GM19023 (cell line): ENCODE measurements around the gene CEP43.

Experiments
- ATAC-seq: cut with Tn5 transposase; IDR thresholded peaks from one replicate; pipeline ENCODE4 v1.9.1; 2021; ENCODE audit warnings: mild to moderate bottlenecking, moderate library complexity; ENCODE audit not compliant: unreplicated experiment

CEP43 gene

GRCh38 chr6:167007985-167008384 lies 8.8 kb downstream of the CEP43 start:
- ATAC-seq: no peak

- ATAC-seq: no peak
Measured at GRCh38 chr6:167013067-167013466, 13.9 kb downstream of the CEP43 start.

- no peak for ATAC-seq
Measured at GRCh38 chr6:167013946-167014345, 14.7 kb downstream of the CEP43 start.

GRCh38 chr6:167015302-167015701 lies 16.1 kb downstream of the CEP43 start:
- ATAC-seq: no peak

GRCh38 chr6:167020206-167020605 lies 21.0 kb downstream of the CEP43 start:
- ATAC-seq: peak; percentile 71

GRCh38 chr6:167027308-167027707 lies 28.1 kb downstream of the CEP43 start:
- no peak for ATAC-seq

- no peak for ATAC-seq
Measured at GRCh38 chr6:167027772-167028171, 28.6 kb downstream of the CEP43 start.

- ATAC-seq: no peak
Measured at GRCh38 chr6:167030222-167031072, 31.2 kb downstream of the CEP43 start.

GRCh38 chr6:167031082-167031709 lies 32.0 kb downstream of the CEP43 start:
- no peak for ATAC-seq

GRCh38 chr6:167034056-167034455 lies 34.9 kb downstream of the CEP43 start:
- ATAC-seq: no peak

GRCh38 chr6:167037762-167038161 lies 38.6 kb downstream of the CEP43 start:
- no peak for ATAC-seq

- no peak for ATAC-seq
Measured at GRCh38 chr6:167044696-167045095, 45.5 kb downstream of the CEP43 start.

- no peak for ATAC-seq
Measured at GRCh38 chr6:167045828-167046580, 46.8 kb downstream of the CEP43 start.

- peak; percentile 33 for ATAC-seq
Measured at GRCh38 chr6:167046861-167047495, 47.8 kb downstream of the CEP43 start.

GRCh38 chr6:167047554-167047953 lies 48.4 kb downstream of the CEP43 start:
- ATAC-seq: peak; percentile 76
